GM10248 (cell line): ENCODE results near the gene ERRFI1.

ENCODE experiments used
- CTCF ChIA-PET: fragments of 300-600 bp; sonication (Branson Sonifier 250); formaldehyde crosslinking; extraction: SDS; loops from one replicate; lab custom pipeline; 2021; ENCODE audit warnings: antibody characterized with exemption; lab: Yijun Ruan, JAX
- POLR2A ChIA-PET: fragments of 350-650 bp; sonication (Branson Sonifier 250); formaldehyde crosslinking; extraction: SDS; loops from one replicate; lab custom pipeline; 2020; ENCODE audit warnings: antibody characterized with exemption; lab: Yijun Ruan, JAX
- DNase-seq: peaks from one replicate; pipeline ENCODE4 v3.0.0; 2012; ENCODE audit errors: extremely low spot score
- CTCF ChIP-seq: IDR thresholded peaks from 2 replicates; pipeline ENCODE4 v1.5.1; 2012; ENCODE audit warnings: mild to moderate bottlenecking, low read depth; ENCODE audit errors: extremely low read depth, missing control alignments, control extremely low read depth

The ERRFI1 gene

GRCh38 chr1:8006037-8006963 lies 19.8 kb downstream of the ERRFI1 start:
- DNase-seq: no peak
- no peak for TF ChIP-seq CTCF
- POLR2A ChIA-PET: no interaction called here
- CTCF ChIA-PET: interaction anchor here (1.0 to 1.7 kb wide), 3 partner anchors 9 to 308 kb away, joined by 3 to 8 read pairs (median 5); no protein-coding TSS in a partner anchor

- TF ChIP-seq CTCF: no peak
- ChIA-PET POLR2A (no interaction called here), CTCF (interaction anchor here (0.6 to 1.3 kb wide), 2 partner anchors 9 to 10 kb away, joined by 3 to 6 read pairs; no protein-coding TSS in a partner anchor)
- DNase-seq: no peak
These were observed 21.1 kb downstream of the ERRFI1 start for GRCh38 chr1:8004803-8005573.

GRCh38 chr1:8004113-8004802 lies 21.9 kb downstream of the ERRFI1 start:
- ChIA-PET POLR2A (no interaction called here), CTCF (interaction anchor here (1.1 to 1.3 kb wide), 2 partner anchors 10 to 11 kb away, joined by 3 to 6 read pairs; no protein-coding TSS in a partner anchor)
- DNase-seq: no peak
- TF ChIP-seq CTCF: no peak

GRCh38 chr1:8003438-8004112 lies 22.5 kb downstream of the ERRFI1 start:
- no peak for DNase-seq
- CTCF ChIA-PET: interaction anchor here (1.1 to 1.3 kb wide), 2 partner anchors 11 to 12 kb away, joined by 3 to 6 read pairs; no protein-coding TSS in a partner anchor
- no peak for TF ChIP-seq CTCF
- POLR2A ChIA-PET: no interaction called here

GRCh38 chr1:8002921-8003320 lies 23.2 kb downstream of the ERRFI1 start:
- ChIA-PET CTCF (no interaction called here), POLR2A (no interaction called here)
- no peak for TF ChIP-seq CTCF
- DNase-seq: no peak
